Endothelial cell of umbilical vein (primary cell): ENCODE data around the gene ASAP2.

Experiments
- JUN ChIP-seq: IDR thresholded peaks from 2 replicates; pipeline ENCODE4 v1.6.1; 2011; ENCODE audit warnings: borderline replicate concordance, low read depth; ENCODE audit not compliant: insufficient read length, insufficient read depth
- MAX ChIP-seq: IDR thresholded peaks from 2 replicates; pipeline ENCODE4 v1.6.1; 2011; ENCODE audit not compliant: insufficient read depth, insufficient read length
- POLR2A ChIP-seq: IDR thresholded peaks from 2 replicates; pipeline ENCODE4 v1.6.1; 2012; ENCODE audit warnings: low read depth, mild to moderate bottlenecking, control low read depth, low read length

GRCh38 chr2:9306911-9307310 lies 100.3 kb downstream of the ASAP2 start:
- TF ChIP-seq JUN, result no peak
- TF ChIP-seq MAX, result no peak
- no peak for TF ChIP-seq POLR2A
